Activated CD4-positive, alpha-beta T cell treated with anti-CD3 and anti-CD28 coated beads, Interleukin-2, Interleukin-4, amounts not matched to agents 100 ng/mL and 50 ng/mL, durations not matched to agents 16 hours and 8 hours (primary cell): Measurements from ENCODE around the gene CES4A.
"Not testable (repeated sequence)": the region's sequence is repeated elsewhere in the genome, so short reads cannot be mapped to it uniquely, and the experiment has no call there.

Experiments used
- DNase-seq: peaks from one replicate; pipeline ENCODE4 v3.0.0-alpha.2; 2020; ENCODE audit warnings: low spot score

Gene CES4A

DNA sequence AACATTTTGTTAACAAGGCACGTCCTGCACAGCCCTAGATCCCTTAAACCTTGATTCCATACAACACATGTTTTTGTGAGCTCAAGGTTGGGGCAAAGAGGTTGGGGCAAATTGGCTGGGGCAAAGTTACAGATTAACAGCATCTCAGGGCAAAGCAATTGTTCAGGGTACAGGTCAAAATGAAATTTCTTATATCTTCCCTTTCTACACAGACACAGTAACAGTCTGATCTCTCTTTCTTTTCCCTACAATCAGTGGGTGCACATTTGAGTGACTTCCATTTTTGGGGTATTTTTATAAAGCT, 32.3 kb upstream of the CES4A start:
- DNase-seq, result not testable (repeated sequence)

- DNase-seq, result no peak
Observed at GRCh38 chr16:66958857-66959703, 29.3 kb upstream of the CES4A start.

- no peak for DNase-seq
Observed at GRCh38 chr16:66959704-66960161, 28.7 kb upstream of the CES4A start.

GRCh38 chr16:66960270-66960669, 28.1 kb upstream of the CES4A start:
- no peak for DNase-seq

GRCh38 chr16:66961065-66961744, 27.2 kb upstream of the CES4A start, which contains the start of gene CES3:
Gene CES3 (plus strand): TSS chr16:66961266. CDS start chr16:66961308, 42 bp downstream.
- DNase-seq, result peak; percentile 83

GRCh38 chr16:66961914-66962313, 26.5 kb upstream of the CES4A start:
- peak; percentile 27 for DNase-seq

- no peak for DNase-seq
Observed at GRCh38 chr16:66964049-66964448, 24.3 kb upstream of the CES4A start.

- no peak for DNase-seq
Observed at GRCh38 chr16:66968847-66969246, 19.5 kb upstream of the CES4A start.

GRCh38 chr16:66970775-66971720, 17.3 kb upstream of the CES4A start:
- no peak for DNase-seq

DNA sequence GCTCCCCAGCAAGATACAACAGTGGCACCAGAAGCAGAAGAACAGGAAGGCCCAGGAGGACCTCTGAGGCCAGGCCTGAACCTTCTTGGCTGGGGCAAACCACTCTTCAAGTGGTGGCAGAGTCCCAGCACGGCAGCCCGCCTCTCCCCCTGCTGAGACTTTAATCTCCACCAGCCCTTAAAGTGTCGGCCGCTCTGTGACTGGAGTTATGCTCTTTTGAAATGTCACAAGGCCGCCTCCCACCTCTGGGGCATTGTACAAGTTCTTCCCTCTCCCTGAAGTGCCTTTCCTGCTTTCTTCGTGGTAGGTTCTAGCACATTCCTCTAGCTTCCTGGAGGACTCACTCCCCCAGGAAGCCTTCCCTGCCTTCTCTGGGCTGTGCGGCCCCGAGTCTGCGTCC, 15.4 kb upstream of the CES4A start:
- DNase-seq, result no peak

DNA sequence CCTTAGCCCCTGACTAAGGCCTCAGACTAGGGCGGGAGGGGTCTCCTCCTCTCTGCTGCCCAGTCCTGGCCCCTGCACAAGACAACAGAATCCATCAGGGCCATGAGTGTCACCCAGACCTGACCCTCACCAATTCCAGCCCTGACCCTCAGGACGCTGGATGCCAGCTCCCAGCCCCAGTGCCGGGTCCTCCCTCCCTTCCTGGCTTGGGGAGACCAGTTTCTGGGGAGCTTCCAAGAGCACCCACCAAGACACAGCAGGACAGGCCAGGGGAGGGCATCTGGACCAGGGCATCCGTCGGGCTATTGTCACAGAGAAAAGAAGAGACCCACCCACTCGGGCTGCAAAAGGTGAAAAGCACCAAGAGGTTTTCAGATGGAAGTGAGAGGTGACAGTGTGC, 14.7 kb upstream of the CES4A start:
- no peak for DNase-seq

GRCh38 chr16:66974156-66974931, 14.0 kb upstream of the CES4A start:
- not testable (repeated sequence) for DNase-seq

DNA sequence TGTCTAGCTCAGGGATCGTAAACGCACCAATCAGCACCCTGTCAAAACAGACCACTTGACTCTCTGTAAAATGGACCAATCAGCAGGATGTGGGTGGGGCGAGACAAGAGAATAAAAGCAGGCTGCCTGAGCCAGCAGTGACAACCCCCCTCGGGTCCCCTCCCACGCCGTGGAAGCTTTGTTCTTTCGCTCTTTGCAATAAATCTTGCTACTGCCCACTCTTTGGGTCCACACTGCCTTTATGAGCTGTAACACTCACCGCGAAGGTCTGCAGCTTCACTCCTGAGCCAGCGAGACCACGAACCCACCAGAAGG, 13.5 kb upstream of the CES4A start:
- DNase-seq, result peak; percentile 50

DNA sequence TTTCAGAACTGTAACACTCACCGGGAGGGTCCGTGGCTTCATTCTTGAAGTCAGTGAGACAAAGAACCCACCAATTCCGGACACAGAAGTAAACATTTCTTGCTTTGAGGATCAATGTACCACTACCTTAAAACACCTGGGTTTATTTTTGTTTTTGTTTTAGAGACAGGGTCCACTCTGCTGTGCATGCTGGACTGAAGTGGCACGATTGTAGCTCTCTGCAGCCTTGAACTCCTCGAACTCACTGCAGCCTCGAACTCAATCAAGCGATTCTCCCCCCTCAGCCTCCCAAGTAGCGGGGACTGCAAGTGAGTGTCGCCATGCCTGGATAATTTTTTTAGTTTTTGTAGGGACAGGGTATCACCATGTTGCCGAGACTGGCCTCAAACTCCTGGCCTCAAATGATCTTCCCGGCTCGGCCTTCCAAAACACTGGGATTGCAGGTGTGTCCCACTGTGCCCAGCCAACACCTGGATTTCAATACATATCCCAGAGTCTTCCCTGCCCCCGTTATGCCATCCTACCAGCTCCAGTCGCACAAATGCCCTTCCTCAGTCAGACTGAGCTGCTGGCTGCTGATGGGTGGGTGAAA, 13.0 kb upstream of the CES4A start:
- DNase-seq, result no peak

GRCh38 chr16:66976746-66977145, 11.6 kb upstream of the CES4A start:
- DNase-seq, result no peak

GRCh38 chr16:66977341-66978113, 10.9 kb upstream of the CES4A start:
- DNase-seq, result peak; percentile 94

- no peak for DNase-seq
Observed at GRCh38 chr16:66979011-66979717, 9.2 kb upstream of the CES4A start.

DNA sequence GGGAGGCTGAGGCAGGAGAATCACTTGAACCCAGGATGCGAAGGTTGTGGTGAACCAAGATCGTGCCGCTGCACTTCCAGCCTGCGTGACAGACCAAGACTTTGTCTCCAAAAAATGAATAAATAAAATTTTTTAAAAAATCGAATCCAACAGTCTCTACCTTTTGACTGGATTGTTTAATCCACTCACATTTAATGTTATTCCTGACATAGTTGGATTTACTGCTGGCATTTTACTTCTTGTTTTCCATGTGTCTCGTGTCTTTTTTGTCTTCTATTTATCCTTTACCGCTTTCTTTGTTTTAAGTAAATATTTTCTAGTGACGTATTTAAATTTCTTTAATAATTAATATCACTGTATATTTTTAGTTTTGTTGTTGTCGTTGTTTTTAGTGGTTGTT, 5.4 kb upstream of the CES4A start:
- DNase-seq, result no peak

DNA sequence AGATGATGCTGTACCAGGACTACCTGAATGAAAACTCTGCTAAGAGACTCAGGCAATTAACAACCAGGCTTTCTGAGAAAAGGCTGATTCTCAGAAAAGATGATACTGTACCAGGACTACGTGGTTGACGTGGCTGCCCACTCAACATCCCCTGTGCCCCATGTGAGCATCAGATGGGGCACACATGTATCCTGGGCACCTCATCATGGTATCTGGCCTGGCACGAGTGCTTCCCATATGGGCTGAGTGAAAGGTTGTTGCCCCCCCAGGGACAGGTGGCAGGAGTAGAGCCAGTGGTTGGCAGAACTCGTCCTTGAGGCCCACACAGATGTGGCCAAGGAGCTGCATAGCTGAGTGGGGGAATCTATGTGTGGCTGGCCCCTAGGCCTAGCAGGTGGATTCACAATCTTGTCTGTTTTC, 3.5 kb upstream of the CES4A start:
- peak; percentile 89 for DNase-seq

DNA sequence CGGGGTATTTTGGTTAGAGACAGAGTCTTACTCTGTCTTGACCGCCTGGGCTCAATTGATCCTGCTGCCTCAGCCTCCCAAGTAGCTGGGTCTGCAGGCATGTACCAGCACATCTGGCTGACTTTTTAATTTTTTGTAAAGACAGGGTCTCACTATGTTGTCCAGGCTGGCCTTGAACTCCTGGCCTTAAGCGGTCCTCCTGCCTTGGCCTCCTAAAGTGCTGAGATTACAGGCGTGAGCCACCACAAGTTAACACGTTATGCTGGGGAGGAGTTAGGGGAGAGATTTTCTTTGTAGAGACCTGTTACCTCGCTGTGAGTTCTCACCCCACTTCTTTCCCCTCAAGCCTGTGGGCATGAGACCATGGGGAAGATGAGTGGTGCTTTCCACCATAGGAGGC, 1.8 kb upstream of the CES4A start:
- DNase-seq, result no peak
